Common myeloid progenitor, CD34-positive (primary cell): ENCODE measurements around the gene VSNL1.
"Not testable (repeated sequence)": the region's sequence is repeated elsewhere in the genome, so short reads cannot be mapped to it uniquely, and the experiment has no call there.

Experiments used
- CTCF ChIA-PET: fragments of 350-600 bp; sonication (Branson Sonifier 250); formaldehyde crosslinking; loops from one replicate; lab custom pipeline; 2021; ENCODE audit warnings: antibody characterized with exemption; lab: Charles Lee
- POLR2A ChIA-PET: fragments of 350-600 bp; sonication (Branson Sonifier 250); formaldehyde crosslinking; loops from one replicate; lab custom pipeline; 2021; ENCODE audit warnings: antibody characterized with exemption; lab: Charles Lee
- DNase-seq, 3 donors: peaks; one replicate each; pipeline versions ENCODE4 v3.0.0 to v3.0.0-alpha.2; 2013
- H3K27ac ChIP-seq, 2 experiments: 1 replicate in 1 of 2; 2 replicates in 1 of 2; pipeline ENCODE4 v1.7.0; 2013; ENCODE audit warnings: inconsistent platforms in 2 of 2, low read length in 2 of 2, mild to moderate bottlenecking in 2 of 2, low read depth in 1 of 2, moderate library complexity in 1 of 2; ENCODE audit not compliant: severe bottlenecking in 2 of 2, insufficient read depth in 1 of 2, poor library complexity in 1 of 2
- H3K27me3 ChIP-seq, 5 experiments: replicated peaks in 2 of 5; 1 replicate in 3 of 5; 2 replicates in 2 of 5; pipeline versions ENCODE4 v1.6.1 to v1.7.0; 2013; ENCODE audit warnings: low read length in 4 of 5, mild to moderate bottlenecking in 2 of 5, moderate library complexity in 2 of 5, inconsistent platforms in 1 of 5; ENCODE audit not compliant: insufficient read depth in 5 of 5, control insufficient read depth in 4 of 5
- H3K36me3 ChIP-seq, 4 experiments: 1 replicate in 2 of 4; 2 replicates in 2 of 4; pipeline versions ENCODE4 v1.6.1 to v1.7.0; 2013; ENCODE audit warnings: low read length in 3 of 4, control low read depth in 1 of 4, mild to moderate bottlenecking in 1 of 4; ENCODE audit not compliant: control insufficient read depth in 4 of 4, insufficient read depth in 4 of 4
- H3K4me1 ChIP-seq, 4 experiments: 1 replicate in 3 of 4; 2 replicates in 1 of 4; pipeline versions ENCODE4 v1.6.1 to v1.7.1; 2013; ENCODE audit warnings: low read length in 3 of 4, mild to moderate bottlenecking in 3 of 4, control low read depth in 1 of 4, inconsistent platforms in 1 of 4, moderate library complexity in 1 of 4; ENCODE audit not compliant: control insufficient read depth in 4 of 4, insufficient read depth in 4 of 4; ENCODE audit errors: control extremely low read depth in 1 of 4
- H3K4me3 ChIP-seq, 7 experiments: 1 replicate in 4 of 7; 2 replicates in 3 of 7; pipeline versions ENCODE4 v1.5.1 to v1.7.0; 2013; ENCODE audit warnings: mild to moderate bottlenecking in 7 of 7, low read length in 6 of 7, moderate library complexity in 6 of 7, inconsistent platforms in 2 of 7, low read depth in 2 of 7, control low read depth in 1 of 7; ENCODE audit not compliant: insufficient read depth in 4 of 7, control insufficient read depth in 1 of 7; ENCODE audit errors: extremely low read depth in 1 of 7
- H3K9me3 ChIP-seq, 5 experiments: 1 replicate in 4 of 5; 2 replicates in 1 of 5; pipeline versions ENCODE4 v1.6.1 to v1.7.1; 2013; ENCODE audit warnings: low read length in 4 of 5, mild to moderate bottlenecking in 2 of 5, inconsistent platforms in 1 of 5, low read depth in 1 of 5, moderate library complexity in 1 of 5; ENCODE audit not compliant: control insufficient read depth in 4 of 5, insufficient read depth in 2 of 5; ENCODE audit errors: control extremely low read depth in 1 of 5
- WGBS: methylation state at CpG from one replicate; pipeline ENCODE4 v1.1.5; 2013; ENCODE audit not compliant: insufficient coverage; 5-methylcytosine and 5-hydroxymethylcytosine counted together

The VSNL1 gene

GRCh38 chr2:17550907-17551306, 10.4 kb downstream of the VSNL1 start:
- no peak for DNase-seq
- peaks cover 4 to 27% (median 7%) of the 10 kb centered on the region in 5 experiments for H3K27me3 ChIP-seq
- H3K9me3 ChIP-seq = no peaks in the 10 kb centered on the region
- ChIA-PET POLR2A (no interaction called here), CTCF (no interaction called here)
- H3K4me1 ChIP-seq = no peaks in the 10 kb centered on the region
- H3K4me3 ChIP-seq = no peak overlapping the region
- no peak overlapping the region for H3K27ac ChIP-seq
- no CpG with 5 or more reads among the region's 2 CpGs for WGBS
- no peaks in the 10 kb centered on the region for H3K36me3 ChIP-seq

- peaks cover 0 to 11% (median 7%) of the 10 kb centered on the region in 5 experiments for H3K27me3 ChIP-seq
- H3K27ac ChIP-seq = no peak overlapping the region
- H3K4me3 ChIP-seq = no peak overlapping the region
- CTCF ChIA-PET = no interaction called here
- H3K4me1 ChIP-seq = no peaks in the 10 kb centered on the region
- WGBS = no CpG with 5 or more reads among the region's 1 CpG
- H3K9me3 ChIP-seq = no peaks in the 10 kb centered on the region
- H3K36me3 ChIP-seq = no peaks in the 10 kb centered on the region
- DNase-seq = no peak
- POLR2A ChIA-PET = no interaction called here
Observed at GRCh38 chr2:17555150-17555549, 14.7 kb downstream of the VSNL1 start.

GRCh38 chr2:17557596-17557995, 17.1 kb downstream of the VSNL1 start:
- Histone ChIP-seq H3K4me3 (no peak overlapping the region), H3K36me3 (no peaks in the 10 kb centered on the region), H3K4me1 (no peaks in the 10 kb centered on the region), H3K9me3 (no peaks in the 10 kb centered on the region), H3K27me3 (peaks cover 0 to 14% (median 7%) of the 10 kb centered on the region in 5 experiments), H3K27ac (no peak overlapping the region)
- ChIA-PET POLR2A (no interaction called here), CTCF (no interaction called here)
- no peak for DNase-seq
- WGBS = 57% methylated on average over 3 of the region's 5 CpGs

- peaks cover 0 to 17% (median 7%) of the 10 kb centered on the region in 5 experiments for H3K27me3 ChIP-seq
- H3K4me3 ChIP-seq = no peak overlapping the region
- DNase-seq = no peak
- no peaks in the 10 kb centered on the region for H3K9me3 ChIP-seq
- ChIA-PET CTCF (no interaction called here), POLR2A (no interaction called here)
- H3K27ac ChIP-seq = no peak overlapping the region
- H3K4me1 ChIP-seq = no peaks in the 10 kb centered on the region
- no peaks in the 10 kb centered on the region for H3K36me3 ChIP-seq
Observed at GRCh38 chr2:17558053-17558452, 17.6 kb downstream of the VSNL1 start.

GRCh38 chr2:17558878-17559277, 18.4 kb downstream of the VSNL1 start:
- H3K4me3 ChIP-seq = no peak overlapping the region
- no peaks in the 10 kb centered on the region for H3K4me1 ChIP-seq
- H3K36me3 ChIP-seq = no peaks in the 10 kb centered on the region
- peaks cover 0 to 17% (median 7%) of the 10 kb centered on the region in 5 experiments for H3K27me3 ChIP-seq
- DNase-seq = no peak
- ChIA-PET CTCF (interaction anchor here (0.9 kb wide), 1 partner anchor 18 kb away, joined by 3 read pairs; no protein-coding TSS in a partner anchor), POLR2A (no interaction called here)
- no peak overlapping the region for H3K27ac ChIP-seq
- 100% methylated on average over 3 of the region's 3 CpGs for WGBS
- no peaks in the 10 kb centered on the region for H3K9me3 ChIP-seq

GRCh38 chr2:17565726-17566125, 25.2 kb downstream of the VSNL1 start:
- POLR2A ChIA-PET, H3K36me3 ChIP-seq, H3K4me3 ChIP-seq, CTCF ChIA-PET, DNase-seq, H3K9me3 ChIP-seq, H3K27ac ChIP-seq, H3K4me1 ChIP-seq: not testable (repeated sequence)
- 90% methylated on average over 1 of the region's 3 CpGs for WGBS
- H3K27me3 ChIP-seq = peaks cover 0 to 11% (median 2%) of the 10 kb centered on the region in 5 experiments

GRCh38 chr2:17571681-17572080, 31.2 kb downstream of the VSNL1 start:
- H3K9me3 ChIP-seq = no peaks in the 10 kb centered on the region
- DNase-seq = no peak
- H3K36me3 ChIP-seq = no peaks in the 10 kb centered on the region
- H3K27ac ChIP-seq = no peak overlapping the region
- H3K4me1 ChIP-seq = no peaks in the 10 kb centered on the region
- no CpG with 5 or more reads among the region's 1 CpG for WGBS
- CTCF ChIA-PET = no interaction called here
- POLR2A ChIA-PET = no interaction called here
- H3K4me3 ChIP-seq = no peak overlapping the region
- peaks cover 0 to 10% (median 4%) of the 10 kb centered on the region in 5 experiments for H3K27me3 ChIP-seq
